Subcutaneous adipose tissue (tissue), 4 donors: ENCODE results near the gene TELO2. TPM values are rescaled to one million over a fixed set of nuclear protein-coding genes. Genes with fewer than 3 reads are reported as not detected.

ENCODE experiments used
- CTCF ChIP-seq: fragments of 450-650 bp; IDR thresholded peaks from one replicate; pipeline ENCODE4 v1.5.1; 2016; ENCODE audit warnings: low read depth, mild to moderate bottlenecking, control low read depth, antibody characterized with exemption, moderate library complexity
- total RNA-seq, 4 donors: library from RNA; depleted of rRNA; stranded (reverse); fragments of >200 nt; gene quantifications; one replicate each; pipeline ENCODE4 v1.1.0, GENCODE V29; 2016

TELO2 gene
- total RNA-seq, 4 donors from 2014 or later = 7.5 to 42.4 (median 10.2) TPM

GRCh38 chr16:1499756-1500464, 6.8 kb downstream of the TELO2 start:
- TF ChIP-seq CTCF = no peak

GRCh38 chr16:1500465-1501150, 7.4 kb downstream of the TELO2 start:
- TF ChIP-seq CTCF = no peak

- TF ChIP-seq CTCF = no peak
These were observed 8.5 kb downstream of the TELO2 start for GRCh38 chr16:1501630-1502029.

DNA sequence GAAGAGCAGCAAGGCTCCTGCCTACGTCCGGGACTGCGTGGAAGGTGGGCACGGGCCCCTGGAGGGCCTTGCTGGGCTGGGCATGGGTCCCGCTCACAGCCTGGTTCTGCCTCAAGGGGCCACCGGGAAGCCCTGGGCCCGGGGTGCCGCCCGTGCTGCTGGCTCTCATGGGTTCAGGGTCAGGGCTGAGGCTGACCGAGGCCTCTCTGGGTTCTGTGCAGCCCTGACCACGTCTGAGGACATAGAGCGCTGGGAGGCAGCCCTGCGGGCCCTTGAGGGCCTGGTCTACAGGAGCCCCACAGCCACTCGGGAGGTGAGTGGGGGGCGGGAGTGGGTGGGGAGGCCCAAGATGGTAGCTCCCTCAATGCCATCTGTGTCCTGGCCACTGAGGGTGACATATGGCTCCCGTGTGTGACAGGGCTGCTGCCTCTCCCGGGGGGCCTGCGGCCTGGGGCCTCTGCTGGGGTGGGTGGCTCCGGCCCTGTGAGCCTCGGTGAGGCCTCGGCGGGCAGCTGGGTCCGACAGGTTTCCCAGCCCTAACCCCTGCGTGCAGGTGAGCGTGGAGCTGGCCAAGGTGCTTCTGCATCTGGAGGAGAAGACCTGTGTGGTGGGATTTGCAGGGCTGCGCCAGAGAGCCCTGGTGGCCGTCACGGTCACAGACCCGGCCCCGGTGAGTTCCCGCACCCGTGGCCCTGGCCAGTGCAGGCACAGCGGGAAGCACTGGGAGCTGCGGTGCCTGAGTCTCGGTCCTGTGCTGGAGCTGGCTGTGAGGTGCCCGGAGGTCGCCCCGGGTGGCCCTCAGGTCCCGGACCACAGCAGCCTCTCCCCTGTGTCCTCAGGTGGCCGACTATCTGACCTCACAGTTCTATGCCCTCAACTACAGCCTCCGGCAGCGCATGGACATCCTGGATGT, 9.2 kb downstream of the TELO2 start:
- no peak for TF ChIP-seq CTCF

DNA sequence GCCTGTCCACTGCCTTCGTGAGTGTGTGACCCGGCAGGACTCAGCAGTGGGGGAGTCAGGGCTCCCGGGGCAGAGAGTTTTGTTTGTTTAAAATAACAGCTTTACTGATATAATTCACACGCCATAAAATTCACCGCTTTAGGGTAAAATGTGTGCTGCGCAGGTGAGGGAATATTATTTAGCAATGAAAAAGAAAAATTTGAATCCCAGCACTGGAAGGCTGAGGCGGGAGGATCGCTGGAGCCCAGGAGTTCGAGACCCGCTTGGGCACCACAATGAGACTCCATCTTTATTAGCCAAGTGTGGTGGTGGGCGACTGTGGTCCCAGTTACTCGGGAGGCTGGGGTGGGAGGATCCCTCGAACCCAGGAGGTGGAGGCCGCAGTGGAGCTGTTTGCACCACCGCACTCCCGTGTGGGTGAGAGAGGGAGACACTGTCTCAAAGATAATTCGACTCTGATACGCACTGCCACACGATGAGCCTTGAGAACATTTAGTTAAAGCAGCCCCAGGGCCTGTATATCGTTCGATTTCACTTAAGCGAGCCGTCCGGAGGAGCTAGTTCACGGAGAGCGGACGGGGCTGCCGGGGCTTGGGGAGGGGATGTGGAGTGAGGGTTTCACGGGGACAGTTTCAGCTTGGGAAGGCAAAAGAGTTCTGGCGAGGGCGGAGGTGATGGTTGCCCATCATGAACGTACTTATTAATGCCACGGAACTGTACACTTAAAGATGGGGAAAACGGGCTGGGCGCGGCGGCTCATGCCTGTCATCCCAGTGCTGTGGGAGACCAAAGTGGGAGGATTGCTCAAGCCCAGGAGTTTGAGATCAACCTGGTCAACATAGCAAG, 10.2 kb downstream of the TELO2 start:
- no peak for TF ChIP-seq CTCF

DNA sequence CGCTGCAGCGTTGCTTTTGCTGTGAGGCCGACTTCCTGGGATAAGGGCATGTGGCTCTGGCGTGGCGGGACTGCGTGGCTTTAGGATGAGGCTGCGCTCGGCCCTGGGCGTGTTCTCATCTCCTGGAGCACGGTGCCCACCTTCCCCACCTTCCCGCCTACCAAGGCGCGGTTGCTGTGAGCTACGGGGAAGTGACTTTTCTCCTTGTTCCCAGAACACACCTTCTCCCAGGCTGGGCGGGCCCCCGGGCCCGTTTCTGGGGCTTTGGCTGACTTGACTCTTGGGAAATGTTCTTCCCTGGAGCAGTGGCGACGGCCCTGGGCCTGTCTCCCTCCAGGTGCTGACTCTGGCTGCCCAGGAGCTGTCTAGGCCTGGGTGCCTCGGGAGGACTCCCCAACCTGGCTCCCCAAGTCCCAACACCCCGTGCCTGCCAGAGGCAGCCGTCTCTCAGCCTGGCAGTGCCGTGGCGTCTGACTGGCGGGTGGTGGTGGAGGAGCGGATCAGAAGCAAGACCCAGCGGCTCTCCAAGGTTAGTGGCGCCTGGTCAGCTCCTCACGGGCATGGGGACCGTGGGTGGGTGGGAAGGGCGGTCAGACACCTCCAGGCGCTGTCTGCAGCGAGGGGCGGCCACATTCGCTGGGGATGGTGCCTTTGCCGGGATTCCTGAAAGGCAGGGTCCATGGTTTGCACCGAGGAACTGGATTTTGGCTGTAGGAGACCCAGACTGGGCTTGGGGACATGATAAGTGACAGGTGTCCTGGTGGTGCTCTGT, 12.1 kb downstream of the TELO2 start:
- TF ChIP-seq CTCF = no peak
